ENCODE data around the gene TEDC1.
"Not testable (repeated sequence)": the region's sequence is repeated elsewhere in the genome, so short reads cannot be mapped to it uniquely, and the experiment has no call there.

Gene TEDC1

DNA sequence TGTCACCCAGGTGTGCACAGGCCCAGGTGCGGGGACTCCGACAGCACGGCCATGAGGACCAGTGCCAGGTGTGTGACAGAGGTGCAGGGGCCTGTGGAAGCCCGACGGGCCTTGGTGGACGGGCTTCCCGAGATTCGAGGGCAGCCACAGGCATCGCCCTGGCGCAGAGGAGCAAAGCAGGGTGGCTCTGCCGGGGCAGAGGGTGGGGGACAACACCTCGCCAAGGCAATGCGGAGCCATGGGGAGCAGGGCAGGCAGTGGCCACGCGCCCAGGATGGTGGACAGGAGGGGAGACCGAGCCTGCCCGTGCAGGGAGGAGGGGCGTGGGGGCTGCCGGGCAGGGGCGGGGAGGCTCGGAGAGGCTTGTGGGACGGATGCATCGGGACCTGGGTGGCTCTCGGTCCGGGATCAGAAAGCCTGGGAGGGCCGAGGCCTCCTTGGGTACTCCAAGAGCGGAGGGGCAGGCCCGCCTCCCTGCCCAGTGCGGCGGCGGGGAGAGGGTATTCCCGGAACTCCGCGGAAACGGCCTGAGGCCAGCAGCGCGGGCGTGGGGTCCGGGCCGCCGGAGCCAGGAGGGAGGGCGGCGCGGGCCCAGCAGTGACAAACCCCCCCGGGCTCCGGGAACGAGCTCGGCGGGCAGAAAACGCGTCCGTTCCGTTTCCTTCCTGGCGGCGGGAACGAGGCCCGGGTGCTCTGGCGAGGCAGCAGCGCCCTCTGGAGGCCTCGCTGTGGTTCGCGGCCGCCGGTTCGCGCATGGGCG is 37.0 kb downstream of the TEDC1 start:
- peak; percentile 88 for DNase-seq

DNA sequence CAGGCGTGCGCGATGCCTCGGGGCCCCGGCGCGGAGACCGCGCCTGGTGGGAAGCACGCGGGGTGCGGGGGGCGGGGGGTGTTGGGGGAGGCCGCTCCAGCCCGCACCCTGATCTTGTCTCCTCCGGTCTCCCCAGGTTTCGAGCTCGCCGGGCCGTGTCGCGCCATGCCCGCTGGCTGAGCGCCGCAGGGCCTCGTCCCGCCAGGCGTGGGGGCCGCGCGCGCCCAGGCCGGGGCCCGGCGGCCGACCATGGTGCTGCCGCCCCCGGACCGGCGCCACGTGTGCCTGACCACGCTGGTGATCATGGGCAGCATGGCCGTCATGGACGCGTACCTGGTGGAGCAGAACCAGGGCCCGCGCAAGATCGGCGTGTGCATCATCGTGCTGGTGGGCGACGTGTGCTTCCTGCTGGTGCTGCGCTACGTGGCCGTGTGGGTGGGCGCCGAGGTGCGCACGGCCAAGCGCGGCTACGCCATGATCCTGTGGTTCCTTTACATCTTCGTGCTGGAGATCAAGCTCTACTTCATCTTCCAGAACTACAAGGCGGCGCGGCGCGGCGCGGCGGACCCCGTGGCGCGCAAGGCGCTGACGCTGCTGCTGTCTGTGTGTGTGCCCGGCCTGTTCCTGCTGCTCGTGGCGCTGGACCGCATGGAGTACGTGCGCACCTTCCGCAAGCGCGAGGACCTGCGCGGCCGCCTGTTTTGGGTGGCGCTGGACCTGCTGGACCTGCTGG is 37.7 kb downstream of the TEDC1 start:
- peak; percentile 39 for DNase-seq

DNA sequence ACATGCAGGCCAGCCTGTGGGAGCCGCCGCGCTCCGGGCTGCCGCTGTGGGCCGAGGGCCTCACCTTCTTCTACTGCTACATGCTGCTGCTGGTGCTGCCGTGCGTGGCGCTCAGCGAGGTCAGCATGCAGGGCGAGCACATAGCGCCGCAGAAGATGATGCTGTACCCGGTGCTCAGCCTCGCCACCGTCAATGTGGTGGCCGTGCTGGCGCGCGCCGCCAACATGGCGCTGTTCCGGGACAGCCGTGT is 38.2 kb downstream of the TEDC1 start:
- peak; percentile 39 for DNase-seq

DNA sequence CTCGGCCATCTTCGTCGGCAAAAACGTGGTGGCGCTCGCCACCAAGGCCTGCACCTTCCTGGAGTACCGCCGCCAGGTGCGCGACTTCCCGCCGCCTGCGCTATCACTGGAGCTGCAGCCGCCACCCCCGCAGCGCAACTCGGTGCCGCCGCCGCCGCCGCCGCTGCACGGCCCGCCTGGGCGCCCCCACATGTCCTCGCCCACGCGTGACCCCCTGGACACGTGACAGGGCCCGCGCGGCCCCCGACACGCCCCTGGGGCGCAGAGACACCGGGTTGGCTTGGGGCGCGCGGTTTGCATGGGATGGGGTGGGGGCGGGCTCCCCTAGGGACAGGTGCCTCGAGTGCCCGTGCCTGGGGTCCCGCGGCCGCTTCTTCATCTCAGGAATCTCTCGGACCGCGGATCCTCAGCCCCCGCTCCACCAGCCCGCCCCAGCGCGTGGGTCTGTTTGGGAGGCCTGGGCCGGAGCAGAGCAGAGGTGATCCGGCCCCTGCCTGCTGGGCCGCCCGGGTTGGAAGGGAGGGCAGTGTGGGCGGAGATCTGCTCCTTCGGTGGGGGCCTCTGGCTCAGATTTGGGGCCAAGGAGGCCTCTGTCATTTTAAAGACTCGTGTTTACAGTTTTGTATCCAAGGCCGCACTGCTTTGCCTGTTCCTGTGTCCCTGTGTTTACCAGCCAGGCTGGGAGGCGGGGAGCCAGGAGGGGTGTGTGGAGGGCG is 38.7 kb downstream of the TEDC1 start:
- DNase-seq = no peak

DNA sequence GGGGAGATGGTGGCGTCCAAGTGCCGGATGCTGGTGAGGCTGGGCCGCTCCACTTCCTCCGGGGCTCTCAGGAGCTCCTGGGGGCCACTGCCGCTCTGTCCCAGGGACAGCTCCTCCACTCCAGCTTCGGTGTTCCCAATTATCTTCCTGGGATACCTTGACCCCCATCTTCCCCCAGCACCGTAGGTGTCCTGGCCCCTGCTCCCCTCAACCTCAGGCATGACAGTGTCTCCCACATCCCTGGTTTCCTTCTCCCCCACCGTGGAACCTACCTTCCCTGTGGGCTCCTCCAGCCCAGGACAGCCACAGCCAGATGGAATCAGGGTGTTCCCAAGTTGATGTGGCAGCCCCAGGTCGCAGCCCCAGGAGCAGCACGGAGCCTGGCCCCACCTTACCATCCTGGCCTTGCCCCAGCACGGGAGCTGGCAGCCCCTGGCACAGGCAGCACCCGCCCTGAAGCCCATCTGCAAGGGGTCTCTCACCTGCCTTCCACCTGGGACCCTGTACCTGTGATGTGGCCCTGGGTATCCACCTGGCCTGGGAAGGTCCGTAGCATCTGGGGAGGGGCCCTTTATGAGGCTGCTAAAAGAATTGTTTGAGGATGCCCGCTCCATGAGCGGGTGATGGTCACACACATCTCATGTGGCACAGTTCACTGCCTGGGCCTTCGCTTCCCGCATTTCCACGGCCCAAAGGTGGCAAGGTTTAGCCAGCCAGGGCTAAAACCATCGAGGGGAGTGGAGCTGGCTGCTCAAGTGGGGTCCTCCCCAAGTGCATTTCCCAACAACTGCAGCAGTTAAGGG is 39.4 kb downstream of the TEDC1 start:
- no peak for DNase-seq

DNA sequence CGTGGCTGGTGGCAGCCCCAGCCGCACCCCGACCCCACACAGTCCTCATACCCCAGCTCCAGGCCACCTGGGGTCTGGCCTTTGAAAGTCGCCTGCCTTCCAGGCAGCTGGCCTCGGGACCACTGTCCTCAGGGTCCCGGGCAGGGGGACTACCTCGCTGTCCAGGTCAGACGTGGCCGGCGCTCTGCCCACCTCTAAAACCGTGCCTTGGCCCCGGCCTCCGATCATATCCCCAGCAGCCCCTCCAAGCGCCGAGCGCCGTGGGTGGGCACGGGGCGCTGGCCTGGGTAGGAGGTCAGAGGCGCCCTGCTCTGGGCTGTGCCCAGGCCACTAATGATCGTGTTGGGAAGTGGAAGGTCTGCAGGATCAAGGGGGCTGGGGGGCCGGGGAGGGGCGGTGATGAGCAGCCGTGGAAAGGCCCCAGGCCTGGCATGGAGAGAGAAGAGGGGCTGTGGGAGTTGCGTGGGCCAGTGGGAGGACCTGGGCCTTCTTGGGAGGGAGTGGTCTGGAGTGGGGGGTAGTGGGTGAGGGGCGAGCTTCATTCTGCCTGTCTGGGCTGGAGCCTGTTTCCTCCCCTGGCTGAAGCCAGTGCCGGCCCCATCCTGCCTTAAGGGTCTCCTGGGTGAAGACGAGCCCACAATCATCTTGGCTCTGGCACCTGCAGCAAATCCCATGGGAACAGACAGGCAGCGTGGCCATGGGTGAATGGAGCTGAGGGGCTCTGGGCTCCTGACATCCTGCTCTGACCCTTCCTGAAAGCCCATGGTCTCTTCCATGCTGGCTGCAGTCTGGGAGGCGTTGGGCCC is 40.2 kb downstream of the TEDC1 start:
- no peak for DNase-seq

DNA sequence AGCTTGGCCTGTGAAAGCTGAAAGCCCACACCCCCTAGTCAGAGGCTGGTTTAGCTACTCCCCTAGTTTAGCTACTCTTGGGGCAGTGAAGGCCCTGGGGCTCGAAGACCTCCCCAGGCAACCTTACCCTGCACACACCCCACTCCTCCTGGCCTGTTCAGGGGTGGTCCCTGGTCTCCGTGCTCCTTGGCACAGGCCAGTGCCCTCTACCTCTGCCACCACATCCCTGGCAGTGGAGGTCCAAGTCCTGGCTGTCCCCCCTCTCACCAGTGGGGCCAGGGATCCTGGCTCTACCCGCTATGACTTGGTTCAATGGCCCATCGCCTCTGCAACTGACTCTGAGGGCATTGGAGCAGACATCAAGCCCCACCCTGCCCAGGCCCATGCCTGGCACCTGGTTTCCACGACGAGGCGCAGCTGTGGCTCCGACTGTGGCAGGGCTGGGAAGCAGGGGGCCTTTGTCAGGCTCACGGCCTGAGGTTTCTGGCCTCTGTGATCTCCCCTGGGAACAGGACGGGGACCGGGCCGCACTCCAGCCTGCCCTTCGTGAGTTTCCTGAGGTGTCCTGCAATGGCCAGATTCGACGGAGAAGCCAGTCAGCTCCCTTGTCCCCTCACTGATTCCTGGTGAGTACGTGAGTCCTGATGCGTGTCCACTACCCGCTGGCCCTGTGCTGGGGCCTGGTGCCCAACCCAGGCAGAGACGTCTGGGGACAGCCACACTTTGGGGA is 41.0 kb downstream of the TEDC1 start:
- DNase-seq = no peak

DNA sequence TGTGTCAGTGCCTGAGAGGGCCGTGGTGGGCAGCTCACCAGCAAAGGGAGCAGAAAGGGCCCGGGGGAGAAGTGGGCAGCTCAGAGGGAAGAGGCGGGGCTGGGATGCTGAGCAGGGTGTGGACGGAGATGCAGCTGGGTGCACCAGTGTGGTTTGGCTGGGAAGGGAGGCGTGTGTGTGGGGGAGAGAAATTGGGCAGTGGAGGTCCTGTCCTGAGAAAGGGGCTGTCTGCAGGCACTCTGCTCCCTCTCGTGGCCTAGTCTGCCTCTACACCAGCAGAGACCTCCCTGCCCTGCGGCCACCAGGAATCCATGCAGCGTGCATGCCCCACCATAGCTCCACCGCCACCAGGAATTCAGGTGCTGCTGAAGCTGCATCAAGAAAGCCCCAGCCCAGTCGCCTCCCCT is 41.7 kb downstream of the TEDC1 start:
- DNase-seq = no peak

DNA sequence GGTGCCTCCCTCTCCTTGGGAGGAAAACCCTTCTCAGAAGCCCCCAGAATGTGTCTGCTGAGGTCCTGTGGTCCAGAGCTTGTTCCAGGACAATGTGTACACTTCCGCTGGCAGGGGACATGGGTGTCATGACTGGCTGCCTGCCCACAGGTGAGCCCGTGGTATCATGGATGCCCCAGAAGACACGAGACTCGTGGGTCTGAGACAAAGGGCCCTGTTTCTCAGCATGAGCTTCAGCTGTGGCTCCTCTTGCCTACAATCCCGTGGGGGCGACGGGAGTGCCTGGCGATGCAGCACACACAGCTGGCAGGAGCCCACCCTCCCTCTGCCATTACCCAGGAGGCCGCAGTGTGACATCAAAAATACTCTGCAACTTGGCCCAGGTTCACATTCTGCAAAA is 42.3 kb downstream of the TEDC1 start:
- DNase-seq = no peak

DNA sequence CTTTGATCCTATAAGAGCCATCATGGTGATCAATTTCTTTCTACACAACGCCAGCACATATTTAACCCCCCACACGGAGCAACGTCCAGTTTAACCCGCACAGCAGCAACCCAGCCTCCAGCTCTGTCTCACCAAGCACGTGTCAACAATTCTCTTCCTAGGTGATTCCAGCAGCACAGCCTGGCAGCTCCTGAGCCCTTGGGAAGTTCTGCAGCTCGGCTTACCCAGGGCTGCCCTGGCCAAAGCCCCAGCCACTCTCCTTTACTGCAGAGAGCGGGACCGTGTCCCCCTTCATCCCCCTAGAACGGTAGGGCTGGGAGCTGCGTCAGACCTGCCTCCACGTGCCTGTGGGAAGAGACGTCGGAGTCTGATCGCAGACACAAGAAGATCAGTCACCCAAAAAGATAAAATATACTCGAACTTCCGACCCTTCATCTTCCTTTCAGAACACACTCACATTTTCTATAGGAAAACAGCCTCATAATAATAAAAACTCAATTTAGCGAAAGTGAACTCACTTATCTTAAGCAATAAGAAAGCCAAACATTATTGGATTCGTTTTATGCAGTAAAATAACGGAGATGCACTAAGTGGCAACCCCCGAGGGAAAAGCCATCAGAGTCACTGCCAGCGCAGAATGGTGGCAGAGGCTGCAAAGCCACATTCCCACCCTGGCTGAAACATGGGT is 42.9 kb downstream of the TEDC1 start:
- DNase-seq = no peak

DNA sequence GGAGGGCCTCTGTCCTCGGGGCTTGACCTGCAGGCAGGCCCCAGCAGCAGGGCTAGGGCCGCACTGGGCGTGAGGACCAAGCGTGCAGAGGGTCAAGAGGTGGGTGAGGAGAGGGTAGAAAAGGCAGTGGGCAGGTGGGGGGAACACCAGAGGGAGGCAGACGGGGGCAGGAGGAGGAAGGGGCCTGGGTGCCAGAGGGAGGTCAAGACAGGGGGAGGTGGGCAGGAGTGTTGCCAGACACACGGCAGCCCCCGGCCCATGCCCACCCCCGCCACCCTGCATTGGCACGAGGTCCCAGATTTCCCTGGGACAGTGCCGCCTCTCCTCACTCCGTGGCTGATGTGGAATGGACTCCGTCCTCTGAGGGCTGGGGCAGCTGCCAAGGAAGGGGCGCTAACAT is 43.5 kb downstream of the TEDC1 start:
- DNase-seq = no peak

DNA sequence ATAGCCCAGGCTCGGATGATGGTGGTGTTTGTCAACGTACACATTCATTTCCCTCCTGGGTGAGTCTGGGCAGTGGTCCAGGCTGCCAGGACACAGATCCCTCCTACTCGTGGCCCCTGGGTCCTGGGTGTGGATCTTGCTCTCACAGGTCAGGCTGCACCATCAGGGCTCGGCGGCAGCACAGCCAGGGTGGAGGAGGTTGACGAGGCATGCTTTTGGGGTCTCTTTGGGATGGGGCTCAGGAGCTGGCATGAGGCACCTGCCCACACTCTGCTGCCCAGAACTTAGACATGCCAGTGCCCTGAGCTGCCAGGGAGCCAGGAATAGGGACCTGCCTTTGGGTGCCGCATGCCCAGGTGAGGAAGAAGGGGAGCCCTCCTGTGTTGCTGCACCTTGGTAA is 45.0 kb downstream of the TEDC1 start:
- no peak for DNase-seq

DNA sequence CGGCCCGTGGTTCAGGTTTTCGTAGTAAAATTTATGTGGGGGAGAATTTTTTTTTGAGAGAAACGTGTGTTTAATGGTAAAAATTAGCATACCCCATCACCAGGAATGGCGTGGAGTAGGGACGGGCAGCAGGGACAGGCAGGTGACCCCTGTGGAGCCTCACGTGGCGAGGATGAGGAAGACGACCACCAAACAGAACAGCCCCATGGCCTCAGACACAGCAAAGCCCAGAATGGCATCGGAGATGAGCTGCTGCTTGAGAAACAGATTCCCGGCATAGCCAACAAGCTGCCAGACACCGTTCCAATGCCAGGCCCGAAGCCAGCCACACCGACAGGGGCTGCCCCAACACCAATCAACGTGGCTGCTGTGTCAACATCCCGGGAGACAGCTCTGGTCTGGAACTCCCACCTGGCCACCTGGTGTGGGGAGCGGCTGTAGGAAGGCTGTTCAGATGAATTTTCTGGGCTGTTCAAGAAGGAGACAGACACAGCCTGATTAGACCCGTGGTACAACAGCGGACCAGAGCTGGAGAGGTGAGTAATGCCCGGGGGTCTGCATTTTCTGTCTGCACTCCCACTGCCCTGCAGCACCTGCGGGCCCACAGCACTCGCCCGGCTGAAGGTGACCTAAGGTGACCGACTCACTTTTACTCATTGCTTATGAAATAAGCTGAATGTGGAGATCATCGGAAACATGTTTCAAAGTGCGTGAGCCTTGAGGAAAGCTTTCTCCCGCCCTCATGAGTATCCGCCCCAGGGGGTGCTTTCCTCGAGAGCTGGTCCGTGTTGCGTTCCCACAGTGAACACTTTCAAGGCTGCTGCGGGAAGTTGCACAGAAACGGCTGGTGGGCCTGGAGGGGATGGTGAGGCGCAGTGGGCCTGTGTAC is 45.9 kb downstream of the TEDC1 start:
- DNase-seq = no peak

DNA sequence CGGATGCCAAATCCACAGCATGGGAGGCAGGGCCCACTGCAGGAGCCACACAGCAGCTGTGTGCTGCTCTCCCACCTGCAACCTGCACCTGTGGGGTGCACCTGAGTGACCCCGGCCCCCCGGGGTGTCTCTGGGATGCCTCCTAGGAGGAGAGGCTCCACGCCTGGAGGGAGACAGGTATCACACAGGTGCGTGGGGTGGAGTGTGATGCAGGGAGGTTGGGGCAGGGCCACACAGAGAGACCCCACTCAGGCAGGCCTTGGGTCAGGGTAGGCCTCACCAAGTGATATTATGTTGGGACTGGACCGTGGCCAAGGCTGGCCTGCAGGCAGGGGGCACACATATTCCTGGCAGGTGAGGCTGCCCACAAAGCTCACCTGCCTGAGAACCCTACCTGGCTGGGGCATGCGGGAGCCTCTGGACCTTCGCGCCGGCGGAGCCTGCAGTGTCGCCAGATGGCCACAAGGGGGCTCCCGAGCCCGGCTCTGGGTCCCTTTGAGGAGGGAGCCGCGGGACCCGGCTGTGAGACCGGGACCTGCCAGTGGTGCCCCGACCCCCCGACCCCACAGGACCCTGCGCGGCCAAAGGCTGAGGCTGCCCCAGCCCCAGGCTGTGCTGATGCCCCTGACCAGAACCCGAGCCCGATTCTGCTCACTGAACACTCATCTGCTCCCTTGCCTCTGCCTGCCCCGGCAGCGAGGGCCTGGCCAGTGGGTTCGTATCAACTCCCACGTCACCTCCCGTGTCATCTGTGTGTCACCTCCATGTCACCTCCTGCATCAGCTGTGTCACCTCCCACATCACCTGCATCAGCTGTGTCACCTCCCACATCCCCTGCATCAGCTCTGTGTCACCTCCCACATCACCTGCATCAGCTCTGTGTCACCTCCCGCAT is 46.8 kb downstream of the TEDC1 start:
- peak; percentile 84 for DNase-seq

DNA sequence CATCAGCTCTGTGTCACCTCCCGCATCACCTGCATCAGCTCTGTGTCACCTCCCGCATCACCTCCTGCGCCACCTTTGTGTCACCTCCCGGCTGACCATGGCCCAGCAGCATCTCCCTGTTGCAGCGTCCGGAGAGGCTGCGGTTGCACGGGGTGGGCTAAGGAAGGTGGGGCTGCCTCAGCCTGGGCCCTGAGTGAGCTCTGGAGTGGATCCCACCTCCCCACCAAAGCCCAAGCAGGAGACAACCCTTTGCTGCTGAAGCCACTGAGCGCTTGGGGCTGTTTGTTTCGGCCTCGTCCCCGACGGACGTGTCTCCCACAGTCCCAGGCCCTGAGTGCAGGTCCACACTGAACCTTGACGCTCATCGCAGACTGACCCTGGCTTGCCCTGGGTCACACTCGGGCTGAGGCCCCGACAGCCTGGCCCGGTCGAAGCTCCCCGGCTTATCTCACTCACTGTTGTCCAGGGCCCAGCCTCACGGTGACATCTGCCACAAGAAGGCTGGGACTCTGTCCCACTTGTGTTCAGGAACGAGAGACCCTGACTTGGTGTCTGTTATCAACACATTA is 47.5 kb downstream of the TEDC1 start:
- no peak for DNase-seq

DNA sequence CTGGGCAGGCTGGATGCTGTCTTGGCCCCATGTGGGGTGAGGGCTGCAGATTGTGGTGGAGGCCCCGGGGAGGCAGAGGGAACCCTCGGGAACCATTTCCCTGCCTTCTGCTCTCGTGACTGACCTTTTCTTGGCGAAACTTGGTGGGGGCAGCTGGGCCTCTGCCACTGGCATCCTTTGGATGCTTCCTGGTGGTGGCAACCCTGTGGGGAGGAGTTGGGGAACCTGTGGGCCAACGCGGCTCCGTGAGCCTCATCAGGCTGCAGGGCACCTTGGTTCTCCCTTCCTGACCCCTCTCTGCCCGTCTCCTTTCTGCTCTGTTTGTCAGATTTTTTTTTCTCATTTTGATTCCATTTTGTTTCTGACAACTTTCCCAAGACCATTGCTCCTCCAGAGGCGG is 49.8 kb downstream of the TEDC1 start:
- DNase-seq = no peak

DNA sequence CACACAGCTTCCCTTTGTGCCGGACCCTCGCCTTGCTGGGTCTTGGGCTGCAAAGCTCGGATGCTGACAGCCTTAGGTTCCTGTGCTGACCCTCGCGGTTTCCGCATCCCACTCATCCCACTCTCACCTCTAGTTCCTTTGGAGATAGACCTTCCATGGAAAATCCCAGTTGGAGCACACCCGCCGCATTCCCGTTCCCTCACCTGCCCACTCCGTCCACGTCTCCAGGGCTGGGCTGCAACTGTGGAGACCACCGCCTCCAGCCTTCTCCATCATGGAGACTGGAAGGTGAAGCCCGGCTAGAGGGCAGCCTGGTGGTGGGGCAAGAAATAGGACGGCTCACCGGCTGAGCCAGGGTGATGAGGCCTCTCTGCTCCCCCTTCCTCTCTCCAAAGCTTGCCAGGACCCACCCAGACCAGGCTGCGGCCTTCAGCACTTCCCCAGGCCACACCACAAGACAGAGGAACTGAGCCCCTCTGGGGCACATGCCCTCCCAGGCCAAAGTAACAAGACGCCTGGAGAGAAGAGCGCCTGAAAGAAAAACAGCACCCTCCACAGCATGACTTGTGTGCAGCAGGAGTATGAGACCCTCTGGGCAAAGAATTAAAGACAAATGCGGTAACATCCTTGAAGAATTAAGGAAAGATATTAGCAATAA is 50.3 kb downstream of the TEDC1 start:
- no peak for DNase-seq

DNA sequence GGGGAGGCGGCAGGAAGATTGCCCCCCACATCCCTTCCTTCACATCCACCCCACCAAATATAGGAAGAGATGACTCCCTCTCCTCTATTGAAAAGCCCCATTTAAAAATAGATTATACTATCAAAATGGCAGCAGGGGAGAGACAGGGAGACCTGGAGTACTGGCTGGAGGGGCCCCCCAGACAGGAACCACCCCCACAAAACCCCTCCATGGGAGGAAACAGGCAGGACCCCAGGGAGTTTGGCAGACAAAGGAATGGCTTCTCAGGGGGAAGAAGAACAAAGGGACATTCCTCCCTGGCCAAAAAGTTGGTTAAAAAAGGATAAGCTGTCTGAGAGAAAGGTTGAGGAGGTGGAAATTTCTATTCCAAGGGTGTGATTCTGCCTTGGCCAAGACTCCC is 54.6 kb downstream of the TEDC1 start:
- not testable (repeated sequence) for DNase-seq

Measured in activated T-cell treated with anti-CD3 and anti-CD28 coated beads, Interleukin-2, amount 50 U/mL, for 1 hour (primary cell).